GM18861 (cell line): ENCODE results near the gene EAF1.
"Not testable (repeated sequence)": the region's sequence is repeated elsewhere in the genome, so short reads cannot be mapped to it uniquely, and the experiment has no call there.

Experiments
- ATAC-seq: cut with Tn5 transposase; IDR thresholded peaks from one replicate; pipeline ENCODE4 v1.9.1; 2021; ENCODE audit not compliant: unreplicated experiment

The EAF1 gene

GRCh38 chr3:15405448-15406050 is 21.8 kb upstream of the EAF1 start:
- ATAC-seq = peak; percentile 51

GRCh38 chr3:15409239-15409638 is 18.2 kb upstream of the EAF1 start:
- no peak for ATAC-seq

- ATAC-seq = no peak
These were observed 17.6 kb upstream of the EAF1 start for GRCh38 chr3:15409774-15410173.

- ATAC-seq = not testable (repeated sequence)
These were observed 16.4 kb upstream of the EAF1 start for GRCh38 chr3:15410966-15411365.

- ATAC-seq = no peak
These were observed 6.5 kb upstream of the EAF1 start for GRCh38 chr3:15420871-15421270.

GRCh38 chr3:15426579-15427118 is 749 bp upstream of the EAF1 start:
- no peak for ATAC-seq

- ATAC-seq = no peak
These were observed 583 bp downstream of the EAF1 start for GRCh38 chr3:15427981-15428380.

- ATAC-seq = no peak
These were observed 1.1 kb downstream of the EAF1 start for GRCh38 chr3:15428539-15428938.

- no peak for ATAC-seq
These were observed 1.7 kb downstream of the EAF1 start for GRCh38 chr3:15429080-15429479.

GRCh38 chr3:15430624-15431023 is 3.2 kb downstream of the EAF1 start:
- ATAC-seq = no peak

GRCh38 chr3:15431256-15431837 is 3.9 kb downstream of the EAF1 start:
- no peak for ATAC-seq

GRCh38 chr3:15433531-15433930 is 6.1 kb downstream of the EAF1 start:
- ATAC-seq = no peak

- ATAC-seq = no peak
These were observed 7.4 kb downstream of the EAF1 start for GRCh38 chr3:15434756-15435155.

- ATAC-seq = no peak
These were observed 8.8 kb downstream of the EAF1 start for GRCh38 chr3:15436246-15436645.

GRCh38 chr3:15438983-15439382 is 11.6 kb downstream of the EAF1 start:
- ATAC-seq = no peak

- no peak for ATAC-seq
These were observed 12.1 kb downstream of the EAF1 start for GRCh38 chr3:15439476-15439875.

- ATAC-seq = no peak
These were observed 13.5 kb downstream of the EAF1 start for GRCh38 chr3:15440891-15441290.

- no peak for ATAC-seq
These were observed 16.6 kb downstream of the EAF1 start for GRCh38 chr3:15443826-15444524.

GRCh38 chr3:15449489-15450224 is 22.3 kb downstream of the EAF1 start:
- no peak for ATAC-seq

- no peak for ATAC-seq
These were observed 23.2 kb downstream of the EAF1 start for GRCh38 chr3:15450438-15451215.
